ENCODE measurements around the gene C9orf153.

The C9orf153 gene

GRCh38 chr9:86274821-86275643, 15.6 kb upstream of the C9orf153 start:
- H3K4me2 ChIP-seq (ENCODE audit: low read depth, low read length, poor library complexity, severe bottlenecking) = no peak overlapping the region
- no peaks in the 10 kb centered on the region for H3K27me3 ChIP-seq (ENCODE audit: low read length)
- H2AFZ ChIP-seq (ENCODE audit: low read depth, low read length, severe bottlenecking) = no peak overlapping the region
- TF ChIP-seq EZH2phosphoT487 (conservative IDR thresholded peaks at IDR 0.05; ENCODE audit: low read length) (no peak), CTCF (IDR thresholded peaks at IDR 0.05; ENCODE audit: insufficient read depth, low read length, poor library complexity, severe bottlenecking) (no peak)
- peaks cover 18% of the 10 kb centered on the region; the same call in 1 of the 2 replicates for H3K36me3 ChIP-seq (ENCODE audit: low read length)
- no peaks in the 10 kb centered on the region for H3K9me3 ChIP-seq (ENCODE audit: insufficient read depth, low read length)
- no peaks in the 10 kb centered on the region for H3K9me2 ChIP-seq (replicated peaks; ENCODE audit: insufficient read depth, low read length)
- no peaks in the 10 kb centered on the region for H4K20me1 ChIP-seq (ENCODE audit: low read depth, low read length)
- H3K79me2 ChIP-seq (ENCODE audit: insufficient read depth, low read length) = peaks cover 40% of the 10 kb centered on the region
- peaks cover 4% of the 10 kb centered on the region; the same call in 1 of the 2 replicates for H3F3A ChIP-seq (ENCODE audit: insufficient read depth)
- H3K4me3 ChIP-seq (ENCODE audit: insufficient read depth, low read length, poor library complexity, severe bottlenecking) = no peak overlapping the region
- H3K27ac ChIP-seq (ENCODE audit: low read depth, low read length) = no peak overlapping the region
- no peak overlapping the region for H3K9ac ChIP-seq (ENCODE audit: low read length)

GRCh38 chr9:86272221-86272620, 12.8 kb upstream of the C9orf153 start:
- H3K27me3 ChIP-seq (ENCODE audit: low read length) = no peaks in the 10 kb centered on the region
- H3K9me3 ChIP-seq (ENCODE audit: insufficient read depth, low read length) = no peaks in the 10 kb centered on the region
- H3K79me2 ChIP-seq (ENCODE audit: insufficient read depth, low read length) = peaks cover 22% of the 10 kb centered on the region
- H4K20me1 ChIP-seq (ENCODE audit: low read depth, low read length) = no peaks in the 10 kb centered on the region
- no peak overlapping the region for H2AFZ ChIP-seq (ENCODE audit: low read depth, low read length, severe bottlenecking)
- H3K27ac ChIP-seq (ENCODE audit: low read depth, low read length) = no peak overlapping the region
- H3K9me2 ChIP-seq (replicated peaks; ENCODE audit: insufficient read depth, low read length) = no peaks in the 10 kb centered on the region
- H3K9ac ChIP-seq (ENCODE audit: low read length) = no peak overlapping the region
- TF ChIP-seq EZH2phosphoT487 (conservative IDR thresholded peaks at IDR 0.05; ENCODE audit: low read length) (no peak), CTCF (IDR thresholded peaks at IDR 0.05; ENCODE audit: insufficient read depth, low read length, poor library complexity, severe bottlenecking) (no peak)
- peaks cover 18% of the 10 kb centered on the region; the same call in 1 of the 2 replicates for H3K36me3 ChIP-seq (ENCODE audit: low read length)
- no peak overlapping the region for H3K4me2 ChIP-seq (ENCODE audit: low read depth, low read length, poor library complexity, severe bottlenecking)
- H3K4me3 ChIP-seq (ENCODE audit: insufficient read depth, low read length, poor library complexity, severe bottlenecking) = no peak overlapping the region
- H3F3A ChIP-seq (ENCODE audit: insufficient read depth) = 0 out of 2 replicates have a peak, but pooled peaks cover 4% of the 10 kb centered on the region

GRCh38 chr9:86263876-86264275, 4.4 kb upstream of the C9orf153 start:
- H3K27me3 ChIP-seq (ENCODE audit: low read length) = no peaks in the 10 kb centered on the region
- no peaks in the 10 kb centered on the region for H3K9me3 ChIP-seq (ENCODE audit: insufficient read depth, low read length)
- H3K36me3 ChIP-seq (ENCODE audit: low read length) = no peaks in the 10 kb centered on the region
- H3K4me2 ChIP-seq (ENCODE audit: low read depth, low read length, poor library complexity, severe bottlenecking) = no peak overlapping the region
- no peaks in the 10 kb centered on the region for H3F3A ChIP-seq (ENCODE audit: insufficient read depth)
- H3K4me3 ChIP-seq (ENCODE audit: insufficient read depth, low read length, poor library complexity, severe bottlenecking) = no peak overlapping the region
- peaks cover 11% of the 10 kb centered on the region; the same call in 1 of the 2 replicates for H3K79me2 ChIP-seq (ENCODE audit: insufficient read depth, low read length)
- no peaks in the 10 kb centered on the region for H4K20me1 ChIP-seq (ENCODE audit: low read depth, low read length)
- no peaks in the 10 kb centered on the region for H3K9me2 ChIP-seq (replicated peaks; ENCODE audit: insufficient read depth, low read length)
- H3K9ac ChIP-seq (ENCODE audit: low read length) = no peak overlapping the region
- H3K27ac ChIP-seq (ENCODE audit: low read depth, low read length) = no peak overlapping the region
- H2AFZ ChIP-seq (ENCODE audit: low read depth, low read length, severe bottlenecking) = no peak overlapping the region
- TF ChIP-seq EZH2phosphoT487 (conservative IDR thresholded peaks at IDR 0.05; ENCODE audit: low read length) (no peak), CTCF (IDR thresholded peaks at IDR 0.05; ENCODE audit: insufficient read depth, low read length, poor library complexity, severe bottlenecking) (no peak)
